Measurements from ENCODE around the gene KRT16. TPM values are rescaled to one million over a fixed set of nuclear protein-coding genes. Genes with fewer than 3 reads are reported as not detected.

Gene KRT16
- total RNA-seq, 1 experiment from 2014 or later = not detected

GRCh38 chr17:41632482-41633105, 20.0 kb upstream of the KRT16 start:
- Mint-ChIP-seq H3K27ac (no peak overlapping the region), H3K27me3 (ENCODE audit: low read depth) (no peaks in the 10 kb centered on the region), H3K4me1 (peaks cover 20 to 24% of the 10 kb centered on the region in 2 experiments), H3K9me3 (no peaks in the 10 kb centered on the region), H3K4me3 (no peak overlapping the region), H3K36me3 (ENCODE audit: insufficient read depth in 1 of 3, low read depth in 3 of 3) (no peaks in the 10 kb centered on the region)
- Histone ChIP-seq H3K23me2 (ENCODE audit: insufficient read length, low read depth, low read length, poor library complexity, severe bottlenecking) (no peaks in the 10 kb centered on the region), H4K8ac (replicated peaks; ENCODE audit: insufficient read length, low read depth, low read length) (no peak overlapping the region), H3K23ac (ENCODE audit: insufficient read length, low read depth, low read length) (no peak overlapping the region), H3K27ac (ENCODE audit: insufficient read length, low read depth, low read length) (no peak overlapping the region), H4K20me1 (ENCODE audit: control insufficient read depth, insufficient read depth, insufficient read length) (no peaks in the 10 kb centered on the region), H3K9ac (ENCODE audit: extremely low read depth, insufficient read length, low read length) (no peak overlapping the region), H3K9me3 (ENCODE audit: control insufficient read depth, low read depth, low read length) (no peaks in the 10 kb centered on the region), H4K91ac (ENCODE audit: insufficient read length, low read depth, low read length) (no peak overlapping the region), H3K79me2 (ENCODE audit: insufficient read depth, low read length) (no peaks in the 10 kb centered on the region), H3K27me3 (ENCODE audit: insufficient read depth, low read length) (no peaks in the 10 kb centered on the region), H3T11ph (ENCODE audit: low read length) (no peak overlapping the region), H2BK5ac (ENCODE audit: insufficient read length, low read length) (no peak overlapping the region), H3K4ac (ENCODE audit: low read depth, low read length) (no peak overlapping the region), H2BK15ac (ENCODE audit: low read depth, low read length) (no peak overlapping the region), H3K56ac (ENCODE audit: insufficient read length, low read depth, low read length) (no peak overlapping the region), H3K18ac (ENCODE audit: insufficient read length, low read depth, low read length) (no peak overlapping the region), H2AFZ (ENCODE audit: low read length) (no peak overlapping the region), H3K4me2 (ENCODE audit: insufficient read depth, insufficient read length, low read length) (no peak overlapping the region), H2BK20ac (ENCODE audit: low read depth, low read length, poor library complexity, severe bottlenecking) (no peak overlapping the region), H2AK5ac (ENCODE audit: insufficient read length, low read length) (no peak overlapping the region), H3K79me1 (ENCODE audit: insufficient read depth, low read depth, low read length, poor library complexity, severe bottlenecking) (no peaks in the 10 kb centered on the region), H3K14ac (ENCODE audit: insufficient read depth, low read length) (no peak overlapping the region), H2BK120ac (ENCODE audit: low read depth, low read length, poor library complexity, severe bottlenecking) (no peak overlapping the region), H2BK12ac (ENCODE audit: insufficient read length, low read depth, low read length) (no peak overlapping the region), H3K4me1 (ENCODE audit: insufficient read depth, low read length) (no peaks in the 10 kb centered on the region; the same call in 1 of the 2 replicates), H4K5ac (ENCODE audit: insufficient read length, low read depth, low read length) (no peak overlapping the region)
- no peak for DNase-seq
- 100% methylated on average over 5 of the region's 5 CpGs for WGBS (ENCODE audit: extremely low coverage, insufficient read length, low lambda C conversion rate)
- TF ChIP-seq CTCF (conservative IDR thresholded peaks at IDR 0.05) = no peak
